ENCODE results near the gene PNLIPRP3.
"Not testable (repeated sequence)": the region's sequence is repeated elsewhere in the genome, so short reads cannot be mapped to it uniquely, and the experiment has no call there.

PNLIPRP3 gene

GRCh38 chr10:116427671-116428070 is at the start of gene PNLIPRP3:
TSS of gene PNLIPRP3 (plus strand) at chr10:116427847. CDS start at chr10:116428013, 166 bp downstream.
- no peak for DNase-seq (ENCODE audit: low read depth)

DNA sequence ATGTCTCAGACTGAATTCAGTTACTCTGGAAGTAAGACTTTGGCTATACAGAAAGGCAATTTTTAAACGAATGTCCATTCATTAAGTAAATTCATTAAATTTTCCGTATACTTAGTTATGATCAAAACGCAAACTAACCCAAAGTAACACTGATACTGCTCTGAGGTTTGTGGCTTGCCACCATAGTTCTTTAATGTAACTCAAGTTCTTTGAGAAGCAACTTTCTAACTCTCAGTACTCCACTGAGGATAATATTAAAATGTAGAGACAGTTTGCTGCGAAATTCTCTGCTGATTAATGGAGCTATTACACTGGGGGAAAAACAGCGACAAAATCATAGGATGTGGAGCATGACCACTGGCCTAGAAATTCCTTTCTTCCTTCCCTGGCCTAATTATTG is 45.4 kb upstream of the PNLIPRP3 start:
- DNase-seq (ENCODE audit: low read depth) = no peak

DNA sequence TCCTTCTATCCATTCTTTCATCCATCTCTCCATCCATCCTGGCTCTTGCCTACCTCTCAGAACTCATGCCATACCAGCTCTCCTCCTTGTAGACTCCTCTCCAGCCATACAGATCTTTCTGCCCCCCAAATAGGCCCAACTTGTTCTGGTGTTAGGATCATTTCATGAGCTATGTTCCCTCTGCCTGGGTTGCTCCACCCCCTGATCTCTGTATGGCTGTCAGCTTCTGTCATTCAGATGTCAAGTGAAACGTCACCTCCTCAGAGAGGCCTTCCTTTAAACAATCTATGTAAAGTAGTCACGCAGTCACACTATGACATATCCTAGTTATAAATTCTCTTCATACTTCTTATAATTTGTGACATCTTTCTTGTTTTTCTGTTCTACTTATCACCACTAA is 42.3 kb upstream of the PNLIPRP3 start:
- no peak for DNase-seq (ENCODE audit: low read depth)

DNA sequence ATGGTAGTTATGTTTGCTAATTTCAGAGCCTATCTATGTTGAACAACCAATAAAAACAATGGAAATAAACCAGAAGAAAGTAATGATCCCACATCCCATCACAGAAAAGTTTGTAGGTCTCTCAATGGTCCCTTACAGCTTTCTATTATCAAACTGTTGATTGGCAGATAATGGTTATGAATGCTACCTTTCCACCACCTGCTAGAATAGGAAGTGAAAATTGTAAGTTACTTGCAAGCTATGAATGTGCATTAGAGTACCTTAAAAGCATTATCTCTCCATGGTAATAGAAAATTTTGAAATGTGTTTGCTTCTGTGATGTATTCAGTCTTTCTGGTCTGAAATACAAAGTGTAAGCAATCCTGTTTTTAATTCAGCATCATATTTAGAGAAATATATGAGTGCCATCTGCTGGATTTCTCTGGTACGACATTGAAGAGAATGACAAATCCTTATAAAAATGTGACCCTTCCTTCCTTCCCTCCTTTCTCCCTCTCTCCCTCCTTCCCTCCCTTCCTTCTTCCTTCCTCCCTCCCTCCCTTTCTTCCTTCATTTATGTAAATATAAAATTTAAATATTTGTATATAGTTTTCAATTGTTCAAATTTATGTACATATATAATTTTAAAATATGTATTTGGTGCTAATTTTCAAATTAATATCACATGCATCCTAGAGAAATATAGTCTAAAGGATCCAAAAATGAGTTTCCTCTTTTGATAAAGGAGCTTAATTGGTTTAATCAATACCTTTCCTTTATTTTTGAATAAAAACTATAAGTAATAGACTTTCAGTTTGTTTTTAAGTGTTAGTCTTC is 41.4 kb upstream of the PNLIPRP3 start:
- no peak for DNase-seq (ENCODE audit: low read depth)

DNA sequence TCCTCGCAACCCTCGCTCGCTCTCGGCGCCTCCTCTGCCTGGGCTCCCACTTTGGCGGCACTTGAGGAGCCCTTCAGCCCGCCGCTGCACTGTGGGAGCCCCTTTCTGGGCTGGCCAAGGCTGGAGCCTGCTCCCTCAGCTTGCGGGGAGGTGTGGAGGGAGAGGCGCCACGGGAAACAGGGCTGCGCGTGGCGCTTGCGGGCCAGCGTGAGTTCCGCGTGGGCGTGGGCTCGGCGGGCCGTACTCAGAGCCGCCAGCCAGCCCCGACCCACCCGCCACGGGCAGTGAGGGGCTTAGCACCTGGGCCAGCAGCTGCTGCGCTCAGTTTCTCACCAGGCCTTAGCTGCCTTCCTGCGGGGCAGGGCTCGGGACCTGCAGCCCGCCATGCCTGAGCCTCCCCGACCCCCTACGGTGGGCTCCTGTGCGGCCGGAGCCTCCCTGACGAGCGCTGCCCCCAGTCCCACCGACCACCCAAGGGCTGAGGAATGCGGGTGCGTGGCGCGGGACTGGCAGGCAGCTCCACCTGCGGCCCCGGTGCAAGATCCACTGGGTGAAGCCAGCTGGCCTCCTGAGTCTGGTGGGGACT is 34.3 kb upstream of the PNLIPRP3 start:
- DNase-seq (ENCODE audit: low read depth) = not testable (repeated sequence)

DNA sequence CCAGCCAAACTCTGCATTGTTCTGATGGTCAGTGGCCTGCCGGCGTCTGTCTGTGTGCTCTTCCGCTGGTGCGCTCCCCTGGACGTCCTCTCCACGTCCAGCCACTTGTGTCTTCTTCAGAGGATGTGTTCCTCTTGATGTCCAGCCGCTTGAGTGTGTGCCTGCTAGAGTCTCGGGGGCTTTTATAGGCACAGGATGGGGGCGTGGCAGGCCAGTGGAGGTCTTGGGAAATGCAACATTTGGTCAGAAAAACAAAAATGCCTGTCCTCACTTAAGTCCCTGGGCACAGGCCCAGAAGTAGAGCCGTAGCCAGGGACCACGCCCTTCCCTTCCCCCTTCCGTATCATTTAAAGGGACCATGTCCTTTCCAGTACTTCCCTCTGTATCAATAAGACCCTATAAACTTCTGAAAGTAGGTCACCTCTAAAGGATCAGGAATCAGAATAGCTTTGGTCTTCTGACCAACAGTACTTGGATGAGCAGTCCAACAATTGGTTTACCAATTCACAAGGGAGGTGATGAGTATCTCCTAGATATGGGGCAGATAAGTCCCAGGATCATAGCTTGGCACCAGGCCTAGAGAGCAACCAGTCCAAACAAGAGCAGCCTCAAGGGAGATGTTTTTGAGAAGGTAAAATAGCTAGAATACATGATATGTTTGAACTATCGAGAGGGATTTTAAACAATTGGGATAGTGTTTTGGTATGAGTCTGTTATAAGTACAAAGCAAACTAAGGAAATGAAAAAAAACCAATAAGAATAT is 32.2 kb upstream of the PNLIPRP3 start:
- DNase-seq (ENCODE audit: low read depth) = no peak

GRCh38 chr10:116398224-116398623 is 29.4 kb upstream of the PNLIPRP3 start:
- DNase-seq (ENCODE audit: low read depth) = no peak

DNA sequence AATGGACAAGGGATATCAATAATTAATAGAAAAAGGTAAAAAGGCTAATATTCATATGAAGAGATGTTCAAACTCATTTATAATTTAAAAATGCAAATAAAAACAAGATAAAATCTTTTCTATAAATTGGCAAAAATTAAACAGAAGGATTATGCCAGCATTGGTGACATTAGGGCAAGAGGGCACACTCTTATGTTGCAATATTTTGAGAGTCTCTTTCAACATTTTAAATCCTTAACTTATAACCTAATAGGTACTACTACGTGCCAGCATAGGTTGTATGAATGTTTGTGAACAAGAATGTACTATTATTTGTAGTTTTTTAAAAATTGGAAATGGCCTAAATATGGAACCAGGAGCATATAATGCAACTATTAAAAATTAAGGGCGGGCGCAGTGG is 24.8 kb upstream of the PNLIPRP3 start:
- DNase-seq (ENCODE audit: low read depth) = no peak

GRCh38 chr10:116403740-116404250 is 23.9 kb upstream of the PNLIPRP3 start:
- no peak for DNase-seq (ENCODE audit: low read depth)

GRCh38 chr10:116408719-116409118 is 18.9 kb upstream of the PNLIPRP3 start:
- DNase-seq (ENCODE audit: low read depth) = no peak

GRCh38 chr10:116410351-116410750 is 17.3 kb upstream of the PNLIPRP3 start:
- DNase-seq (ENCODE audit: low read depth) = no peak

- DNase-seq (ENCODE audit: low read depth) = no peak
These were observed 9.8 kb upstream of the PNLIPRP3 start for GRCh38 chr10:116417821-116418220.

GRCh38 chr10:116418389-116418788 is 9.3 kb upstream of the PNLIPRP3 start:
- DNase-seq (ENCODE audit: low read depth) = no peak

DNA sequence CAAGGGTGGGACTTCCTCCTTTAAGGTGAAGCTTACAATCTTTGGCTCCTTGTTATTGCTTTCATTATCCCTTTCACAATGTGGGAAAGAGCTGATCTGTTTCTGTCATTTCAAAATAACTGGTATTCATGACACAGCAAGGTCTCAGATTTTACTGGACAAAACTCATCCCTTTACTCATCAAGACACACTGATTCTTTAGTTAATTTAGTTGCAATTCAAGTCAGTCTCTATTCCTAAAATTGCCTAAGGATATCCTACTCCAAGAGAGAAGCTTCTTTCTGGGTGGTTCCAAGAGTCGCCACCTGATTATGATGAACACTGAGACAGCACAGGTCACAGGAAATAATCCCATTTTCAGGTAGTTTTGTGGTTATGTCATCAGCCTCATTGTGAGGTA is 5.8 kb upstream of the PNLIPRP3 start:
- DNase-seq (ENCODE audit: low read depth) = no peak

- no peak for DNase-seq (ENCODE audit: low read depth)
These were observed 1.8 kb downstream of the PNLIPRP3 start for GRCh38 chr10:116429288-116429977.

DNA sequence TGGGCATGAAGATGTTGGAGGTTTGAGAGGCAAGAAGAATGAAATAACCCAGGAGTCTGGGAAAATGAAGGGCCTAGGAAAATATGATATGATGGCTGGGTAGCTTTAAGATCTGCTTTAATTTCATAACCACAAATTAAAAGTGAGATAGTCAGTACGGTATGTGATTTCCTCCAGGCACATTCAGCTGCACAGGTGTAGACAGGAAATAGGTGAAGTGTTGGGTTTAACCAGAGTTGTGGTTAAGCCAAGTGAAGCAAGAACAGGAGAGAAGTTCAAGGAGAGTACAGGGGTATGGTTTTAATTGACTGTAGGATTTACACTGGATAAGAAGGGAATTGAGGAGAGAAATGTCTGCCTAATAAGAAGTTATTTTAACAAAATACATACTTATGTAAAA is 2.6 kb downstream of the PNLIPRP3 start:
- no peak for DNase-seq (ENCODE audit: low read depth)

- DNase-seq (ENCODE audit: low read depth) = no peak
These were observed 4.0 kb downstream of the PNLIPRP3 start for GRCh38 chr10:116431598-116431997.

DNA sequence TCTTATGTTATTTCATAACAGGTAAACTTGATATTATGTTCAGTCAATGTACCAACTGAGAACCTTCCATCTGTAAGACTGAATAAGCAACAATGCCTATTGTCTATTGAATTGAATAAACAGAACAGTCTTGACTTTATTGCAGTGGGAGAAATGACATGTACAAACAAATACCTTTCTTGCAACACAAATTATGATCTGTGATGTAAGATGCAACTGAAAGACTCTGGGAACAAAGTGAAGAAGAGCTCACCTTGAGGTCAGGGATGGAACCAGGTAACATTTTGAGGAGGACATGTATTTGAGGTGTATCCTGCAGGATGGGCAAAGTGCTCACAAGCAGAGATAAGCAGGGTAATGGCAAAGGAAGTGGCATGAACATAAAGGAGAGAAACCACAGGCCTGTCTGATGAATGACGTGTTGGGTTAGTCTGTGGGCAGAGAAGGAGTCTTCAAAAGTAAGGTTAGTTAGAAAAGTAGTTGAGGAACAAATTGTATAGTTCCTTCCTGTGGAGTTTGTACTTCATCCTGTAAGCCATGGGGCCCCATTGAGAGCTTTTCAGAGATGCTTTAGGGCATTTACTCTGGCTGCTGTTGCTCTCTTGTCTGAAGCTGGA is 9.5 kb downstream of the PNLIPRP3 start:
- DNase-seq (ENCODE audit: low read depth) = no peak

DNA sequence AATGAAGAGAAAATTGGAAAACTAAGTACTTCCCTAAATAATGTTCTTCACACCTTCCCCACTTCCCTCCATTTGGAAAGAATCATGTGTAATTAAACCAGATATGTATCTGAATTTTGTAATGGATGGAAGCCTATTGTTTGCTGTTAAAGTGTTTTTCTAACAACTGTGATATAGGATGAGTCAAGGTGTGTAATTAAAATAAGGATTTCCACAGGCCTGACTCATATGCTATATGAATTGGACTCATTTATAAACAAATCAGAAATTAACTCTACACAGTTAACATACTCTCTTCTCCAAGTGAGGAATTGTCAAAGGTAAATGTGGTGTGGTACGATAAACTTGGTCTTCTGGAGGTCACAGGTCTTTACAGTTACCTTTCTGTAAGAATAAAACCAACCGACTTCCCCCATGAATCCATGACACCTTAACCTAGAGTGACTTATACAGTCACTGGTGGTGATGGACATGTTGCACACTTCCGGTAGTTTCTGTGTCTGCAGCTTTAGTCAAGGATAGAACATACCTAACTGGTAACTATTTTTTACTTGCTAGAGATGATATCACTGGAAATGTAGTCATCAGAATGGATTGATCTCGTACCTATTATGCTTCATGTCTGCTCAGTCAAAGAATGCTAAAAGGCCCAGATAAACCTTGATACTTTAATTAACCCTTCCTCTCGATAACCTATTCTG is 12.8 kb downstream of the PNLIPRP3 start:
- no peak for DNase-seq (ENCODE audit: low read depth)

DNA sequence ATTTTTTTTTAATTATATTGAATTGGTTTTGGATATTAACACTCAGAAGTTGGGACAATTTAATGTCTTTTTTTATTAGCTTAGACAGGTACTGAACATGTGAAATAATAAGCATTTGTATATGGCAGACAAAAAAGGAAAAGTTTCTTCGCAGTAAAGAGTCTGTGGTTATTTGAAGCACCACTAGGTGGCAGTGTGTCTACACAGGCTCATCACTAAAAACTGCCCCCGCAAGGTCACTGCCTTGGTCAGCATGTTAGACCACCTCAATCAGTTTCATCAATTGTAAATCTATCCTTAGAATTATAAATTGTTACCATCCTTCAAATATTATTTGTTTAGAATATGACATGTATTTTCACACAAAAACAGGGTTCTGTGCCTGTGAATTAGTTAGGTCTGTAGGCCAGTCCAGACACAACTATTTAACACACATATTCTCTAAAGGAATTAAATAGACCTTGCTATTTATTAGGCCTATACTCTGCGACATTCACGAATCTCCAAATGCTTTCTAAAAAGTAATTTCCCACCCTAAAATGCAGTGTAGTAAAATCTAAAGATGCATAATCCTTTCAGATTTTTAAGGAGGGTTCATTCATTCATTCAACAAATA is 17.0 kb downstream of the PNLIPRP3 start:
- no peak for DNase-seq (ENCODE audit: low read depth)

- DNase-seq (ENCODE audit: low read depth) = no peak
These were observed 23.2 kb downstream of the PNLIPRP3 start for GRCh38 chr10:116450861-116451260.
